Right forelimb (tissue), 1 donor: ENCODE results near the gene ING4.

ENCODE experiments used
- DNase-seq: peaks from one replicate; pipeline ENCODE4 v3.0.0-alpha.2; 2018

The ING4 gene

DNA sequence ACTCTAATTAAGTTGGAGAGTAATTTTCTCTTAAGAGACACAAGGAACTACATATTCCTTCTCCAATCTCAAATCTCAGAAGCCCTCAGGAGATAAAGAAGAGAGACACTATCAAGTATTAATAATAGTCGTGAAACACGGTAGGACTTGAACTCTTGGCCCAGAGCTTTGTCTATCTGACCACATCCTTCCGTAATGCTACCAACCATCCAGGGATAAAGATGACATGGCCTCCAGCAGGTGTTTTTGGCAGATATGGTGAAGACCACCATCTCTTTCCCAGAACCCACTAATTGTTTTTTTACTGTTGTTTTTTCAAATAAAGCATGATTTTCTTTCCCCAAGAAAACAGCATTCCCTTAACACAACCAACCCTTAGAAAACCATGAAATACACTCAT is 22.9 kb upstream of the ING4 start:
- DNase-seq = no peak

DNA sequence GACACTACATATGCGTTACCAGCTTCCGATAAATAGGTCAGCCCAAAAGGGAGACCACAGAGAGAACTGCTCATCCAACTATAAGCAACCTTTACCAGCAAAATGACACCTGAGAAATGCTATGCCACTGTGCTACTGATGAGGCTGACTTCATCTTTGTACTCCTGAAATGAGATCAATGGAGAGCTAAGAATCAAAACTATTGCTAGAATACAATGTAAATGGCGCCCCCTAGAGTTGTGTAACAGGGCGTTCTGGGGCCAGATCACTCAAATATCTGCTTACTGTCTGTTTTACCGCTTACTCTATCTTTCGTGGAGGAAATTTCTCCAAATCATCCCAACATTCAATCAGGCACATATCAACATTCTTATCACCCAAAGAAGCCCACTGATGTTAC is 21.7 kb upstream of the ING4 start:
- DNase-seq = no peak

DNA sequence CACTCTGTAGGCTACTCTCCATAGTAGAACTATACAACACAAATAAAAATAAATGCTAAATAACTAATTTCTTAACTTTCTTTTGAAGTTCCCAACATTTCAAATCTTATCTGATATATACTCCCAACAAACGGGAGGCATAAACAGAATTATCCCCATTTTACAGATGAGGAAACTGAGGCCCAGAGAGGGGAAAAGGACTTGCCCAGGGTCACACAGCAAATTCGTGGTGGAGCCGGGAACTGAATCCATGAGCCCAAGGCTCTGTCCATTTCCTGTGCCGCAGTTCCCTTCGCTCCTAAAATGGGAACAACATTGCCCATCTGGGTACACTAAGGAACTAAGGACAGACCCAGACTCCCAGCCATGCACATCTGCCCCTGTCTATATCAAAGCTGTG is 14.0 kb upstream of the ING4 start:
- DNase-seq = no peak

DNA sequence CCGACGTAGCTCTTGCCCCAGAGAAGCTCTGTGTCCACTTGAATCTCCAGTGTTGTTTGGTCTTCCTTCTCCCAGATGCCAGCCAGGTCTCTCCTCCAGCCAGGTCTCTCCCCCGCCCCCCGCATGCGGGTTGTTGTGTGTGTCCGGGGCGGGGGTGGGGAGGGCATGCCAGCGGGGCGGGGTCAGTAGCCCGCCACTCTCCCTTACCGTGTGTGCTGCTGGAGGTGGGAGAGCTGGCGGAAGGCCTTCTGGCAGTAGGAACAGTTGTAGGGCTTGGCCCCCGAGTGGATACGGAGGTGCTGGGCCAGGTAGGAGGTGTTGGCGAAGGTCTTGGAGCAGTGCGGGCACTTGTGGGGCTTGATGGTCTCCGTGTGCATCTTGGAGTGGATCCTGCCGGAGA is 9.2 kb upstream of the ING4 start:
- no peak for DNase-seq

DNA sequence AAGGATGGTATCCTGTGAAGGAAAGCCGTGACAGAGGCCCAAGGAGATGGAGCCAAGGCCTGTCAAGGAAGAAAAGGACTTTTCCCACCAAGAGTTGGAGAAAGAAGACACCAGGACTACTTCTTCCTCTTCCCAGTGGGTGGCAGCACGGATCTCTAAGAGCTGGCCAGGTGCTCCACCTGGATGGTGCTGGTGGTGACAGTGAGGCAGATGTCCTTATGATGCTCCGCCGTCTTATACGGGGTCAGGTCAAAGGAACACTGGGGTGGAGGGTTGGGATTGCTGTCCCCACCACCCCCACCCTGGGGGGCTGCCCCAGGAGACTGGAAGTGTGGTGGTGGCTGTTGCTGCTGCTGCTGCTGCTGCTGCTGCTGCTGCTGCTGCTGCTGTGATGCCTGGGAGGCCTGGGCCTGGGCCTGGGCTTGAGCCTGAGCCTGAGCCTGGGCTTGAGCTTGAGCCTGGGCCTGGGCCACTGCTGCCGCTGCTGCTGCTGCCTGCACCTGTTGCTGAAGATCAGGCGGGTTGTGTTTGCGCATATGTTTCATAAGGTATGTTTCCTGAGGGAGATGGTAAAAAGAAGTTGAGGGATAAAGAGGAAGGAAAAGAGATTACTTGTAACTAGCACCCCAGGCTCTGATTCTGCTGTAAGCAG is 4.8 kb upstream of the ING4 start:
- DNase-seq = no peak

DNA sequence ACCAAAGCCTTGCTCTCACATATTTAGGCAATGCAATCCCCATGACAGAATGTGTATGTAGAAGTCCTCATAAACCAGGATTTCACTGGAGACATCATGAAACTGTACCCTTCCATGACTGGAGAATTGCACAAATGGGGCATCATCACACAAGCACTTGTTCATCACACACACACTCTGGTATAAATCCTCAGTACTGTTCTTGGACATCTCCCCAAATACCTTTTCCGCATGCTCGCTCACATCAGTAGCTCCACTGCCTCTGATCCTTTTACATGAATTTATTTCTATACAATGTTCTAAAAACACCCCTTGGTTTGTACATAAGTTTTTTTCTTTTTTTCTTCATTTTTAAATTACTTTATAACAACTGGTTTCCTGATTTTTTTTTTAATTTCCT is 3.3 kb upstream of the ING4 start:
- no peak for DNase-seq

DNA sequence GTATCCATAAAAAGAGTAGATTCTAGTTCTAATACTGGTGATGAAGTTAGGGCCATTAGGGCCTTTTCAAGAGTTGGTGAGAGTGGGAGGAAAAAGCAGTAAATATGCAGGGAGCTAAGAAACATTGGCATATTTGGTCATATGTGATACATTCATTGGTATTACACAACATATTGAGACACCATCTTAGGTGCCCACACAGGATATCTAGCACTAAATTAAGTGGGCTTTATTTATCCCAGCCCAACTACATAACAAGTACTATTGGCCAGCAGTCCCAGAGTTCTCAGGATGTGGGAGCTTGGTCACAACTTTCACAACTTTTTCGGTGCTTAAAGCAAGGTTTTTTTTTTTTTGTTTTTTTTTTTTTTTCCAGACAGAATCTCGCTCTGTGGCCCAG is 2.0 kb upstream of the ING4 start:
- no peak for DNase-seq

DNA sequence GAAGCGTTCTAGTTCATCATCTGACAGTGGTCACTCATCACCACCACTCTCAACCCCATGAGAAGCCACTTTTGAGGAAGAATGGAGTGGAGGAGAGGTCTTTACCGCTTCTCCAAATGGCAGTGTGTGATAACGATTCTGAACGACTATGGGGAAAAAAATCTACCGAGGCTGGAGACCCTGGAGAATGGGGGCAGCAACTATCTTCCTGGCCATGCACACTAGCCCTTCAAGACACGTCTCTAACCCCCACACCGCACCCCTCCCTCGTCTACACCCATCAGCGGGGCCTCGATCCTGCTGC is 365 bp downstream of the ING4 start:
- no peak for DNase-seq

DNA sequence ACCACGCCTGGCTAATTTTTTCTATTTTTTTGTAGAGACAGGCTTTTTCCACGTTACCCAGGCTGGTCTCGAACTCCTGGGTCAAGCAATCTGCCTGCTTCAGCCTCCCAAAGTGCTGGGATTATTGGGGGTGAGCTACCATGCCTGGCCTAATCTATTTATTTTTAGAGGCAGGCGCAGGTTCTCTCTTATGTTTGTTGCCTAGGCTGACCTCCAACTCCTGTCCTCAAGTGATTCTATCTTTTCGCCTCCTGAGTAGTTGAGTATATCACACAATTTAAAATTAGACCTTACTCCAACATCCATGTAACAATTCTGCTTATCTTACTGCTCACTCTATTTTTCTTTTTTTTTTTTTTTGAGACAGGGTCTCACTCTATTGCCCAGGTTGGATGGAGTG is 8.9 kb downstream of the ING4 start:
- no peak for DNase-seq

DNA sequence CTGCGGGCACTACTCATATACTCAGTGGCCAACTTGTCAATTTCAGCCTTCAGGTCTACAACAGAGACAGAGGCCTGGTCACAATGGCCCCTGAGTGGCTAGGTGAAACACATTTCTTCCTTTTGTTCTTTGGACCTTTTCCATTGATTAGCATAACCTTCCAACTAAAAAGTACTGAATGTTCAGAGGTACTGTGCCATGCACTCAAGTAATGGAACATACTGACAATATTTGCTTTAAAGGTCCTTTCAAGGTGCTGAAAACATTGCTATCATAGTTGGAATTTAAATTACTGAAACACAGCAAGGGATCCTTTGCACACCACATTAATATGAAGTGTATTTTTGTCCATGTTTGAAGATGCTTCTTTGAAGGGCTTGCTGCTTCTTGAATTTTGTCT is 9.6 kb downstream of the ING4 start:
- no peak for DNase-seq

DNA sequence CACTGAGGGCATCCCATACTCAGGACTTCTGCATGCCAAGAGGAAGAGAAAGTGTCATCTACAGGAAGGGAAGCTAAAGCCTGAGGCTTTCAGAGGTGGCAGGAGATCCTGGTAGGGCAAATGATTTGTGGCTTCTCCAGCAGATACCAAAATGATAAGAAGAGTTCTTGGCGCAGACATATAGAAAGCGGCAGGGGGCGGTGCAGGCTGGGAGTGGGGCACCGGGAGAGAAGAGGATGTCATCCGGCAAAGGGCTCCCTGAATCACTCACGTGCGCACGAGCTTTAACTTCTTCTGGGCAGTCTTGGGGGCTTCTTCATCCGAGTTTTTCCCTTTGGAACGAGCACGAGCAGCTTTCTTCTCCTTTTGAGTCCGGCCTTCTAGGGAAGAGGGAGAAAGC is 10.5 kb downstream of the ING4 start:
- no peak for DNase-seq

DNA sequence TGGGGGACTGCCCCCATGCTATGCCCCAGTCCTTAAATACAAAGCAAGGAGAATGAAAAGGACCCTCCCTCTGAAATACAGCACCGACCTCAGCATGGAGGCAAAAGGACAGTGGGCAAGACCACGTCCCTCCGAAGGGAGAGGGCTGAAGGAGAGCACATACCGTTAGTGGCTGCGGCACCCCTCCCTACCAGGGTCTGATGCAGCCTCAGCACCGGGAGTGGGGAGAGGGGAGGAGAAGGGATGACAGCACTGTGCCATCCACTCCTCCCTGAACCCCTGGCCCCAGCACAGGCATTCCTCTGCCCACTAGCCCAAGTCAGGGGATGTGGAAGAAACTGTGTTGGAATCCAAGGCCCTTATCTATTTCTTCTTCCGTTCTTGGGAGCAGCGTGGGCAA is 12.1 kb downstream of the ING4 start:
- no peak for DNase-seq

DNA sequence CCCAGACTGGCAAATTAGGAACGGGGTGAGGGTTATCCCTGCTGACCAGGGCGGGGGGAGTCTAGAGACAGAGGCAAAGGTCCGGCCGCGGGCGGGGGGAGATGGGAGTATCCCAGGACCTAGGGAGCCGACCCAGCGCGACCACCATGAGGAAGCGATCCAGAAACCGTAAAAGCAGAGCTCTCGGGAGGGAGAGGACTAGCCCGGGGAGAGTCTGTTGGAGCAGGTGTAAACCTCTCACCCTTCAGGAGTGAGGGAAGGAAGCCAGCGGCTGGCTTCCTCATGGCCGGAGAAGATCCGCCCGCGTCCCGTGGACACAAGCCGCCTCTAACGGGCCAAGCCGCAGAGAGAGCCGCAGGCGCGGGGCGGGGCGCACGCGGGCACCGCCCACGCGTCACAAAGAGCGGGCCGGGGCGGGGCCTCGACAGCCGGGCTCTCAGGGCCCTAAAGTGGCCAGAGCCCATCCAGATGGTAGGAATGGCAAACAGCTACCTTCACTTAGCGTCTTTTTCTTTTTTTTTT is 15.8 kb downstream of the ING4 start, which contains the start of gene ACRBP:
Gene ACRBP, minus strand, starts transcription at position 350 of the 522 bp plus-strand sequence. Its CDS starts 66 bp downstream, at position 284.
- DNase-seq = peak; percentile 71

DNA sequence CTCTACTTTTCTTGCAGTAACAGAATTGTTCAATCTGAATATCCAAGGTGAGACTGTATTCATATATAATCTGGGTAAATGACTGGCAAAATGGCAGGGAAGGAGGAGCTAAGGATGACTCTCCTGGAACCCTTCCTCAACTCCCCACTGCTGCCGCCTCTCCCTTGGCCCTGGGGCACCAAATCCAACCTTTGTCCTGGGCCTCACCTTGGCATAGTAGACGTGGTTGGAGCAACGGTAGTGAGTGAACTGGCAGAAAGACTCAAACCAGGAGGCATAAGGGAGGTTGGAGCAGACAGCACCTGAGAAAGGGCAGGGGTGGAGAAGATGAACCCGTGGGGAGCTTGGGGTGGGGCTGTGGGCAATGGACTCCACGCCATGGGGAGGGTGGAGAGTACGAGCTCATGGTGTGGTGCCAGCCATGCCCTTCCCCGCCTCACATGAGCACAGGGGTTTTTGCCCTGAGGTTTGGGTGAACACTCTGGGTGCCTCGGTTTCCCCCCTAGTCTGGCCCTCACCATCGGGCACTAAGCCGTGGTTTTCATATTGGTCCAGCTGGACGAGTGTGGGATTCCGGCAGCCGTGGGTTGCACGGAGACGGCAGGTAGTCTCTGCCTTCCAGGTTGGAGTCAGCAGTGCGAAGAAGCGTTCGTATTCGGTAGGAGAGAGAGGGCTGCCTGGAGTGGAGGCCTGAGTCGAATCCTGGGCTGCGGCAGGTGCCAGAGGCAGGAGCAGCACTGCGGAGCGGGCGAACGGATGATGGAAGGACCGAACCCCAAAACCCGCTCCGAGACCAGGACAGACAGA is 16.4 kb downstream of the ING4 start:
- DNase-seq = no peak

DNA sequence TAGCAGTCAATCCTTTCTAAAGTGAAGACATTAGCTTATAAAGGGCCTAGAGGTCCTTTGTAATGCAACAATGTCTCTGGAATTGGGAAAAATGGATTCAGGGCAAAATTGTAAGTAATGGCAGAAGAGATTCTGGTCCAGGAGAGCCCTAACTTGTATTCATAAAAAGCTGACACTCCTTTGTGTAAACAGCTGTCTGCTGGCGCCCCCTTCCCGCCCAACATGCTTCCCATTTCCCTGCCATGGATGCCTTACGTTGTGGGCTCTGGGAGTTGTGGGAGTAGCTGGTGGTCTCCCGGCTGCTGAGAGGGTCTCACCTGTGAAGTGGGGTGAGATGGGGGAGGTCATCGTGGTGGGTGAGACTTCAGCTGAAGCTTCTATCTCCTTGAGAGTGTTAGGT is 18.0 kb downstream of the ING4 start:
- peak; percentile 66 for DNase-seq

DNA sequence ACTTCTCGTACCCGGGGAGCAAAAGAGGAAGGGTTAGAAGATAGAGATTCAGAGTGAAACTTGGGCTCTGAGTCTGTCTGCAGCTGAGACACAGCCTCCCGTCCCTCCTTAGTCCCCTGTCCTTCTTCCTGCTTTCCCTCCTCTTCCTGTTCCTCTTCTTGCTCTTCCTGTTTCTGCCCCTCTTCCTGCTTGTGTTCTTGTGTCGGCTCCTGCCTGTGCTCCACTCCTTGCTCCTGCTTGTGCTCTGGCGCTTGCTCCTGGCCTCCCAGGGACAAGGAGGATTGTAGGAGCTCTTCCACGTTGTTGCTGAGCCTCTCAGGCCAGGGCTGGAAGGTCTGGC is 18.7 kb downstream of the ING4 start:
- DNase-seq = no peak

DNA sequence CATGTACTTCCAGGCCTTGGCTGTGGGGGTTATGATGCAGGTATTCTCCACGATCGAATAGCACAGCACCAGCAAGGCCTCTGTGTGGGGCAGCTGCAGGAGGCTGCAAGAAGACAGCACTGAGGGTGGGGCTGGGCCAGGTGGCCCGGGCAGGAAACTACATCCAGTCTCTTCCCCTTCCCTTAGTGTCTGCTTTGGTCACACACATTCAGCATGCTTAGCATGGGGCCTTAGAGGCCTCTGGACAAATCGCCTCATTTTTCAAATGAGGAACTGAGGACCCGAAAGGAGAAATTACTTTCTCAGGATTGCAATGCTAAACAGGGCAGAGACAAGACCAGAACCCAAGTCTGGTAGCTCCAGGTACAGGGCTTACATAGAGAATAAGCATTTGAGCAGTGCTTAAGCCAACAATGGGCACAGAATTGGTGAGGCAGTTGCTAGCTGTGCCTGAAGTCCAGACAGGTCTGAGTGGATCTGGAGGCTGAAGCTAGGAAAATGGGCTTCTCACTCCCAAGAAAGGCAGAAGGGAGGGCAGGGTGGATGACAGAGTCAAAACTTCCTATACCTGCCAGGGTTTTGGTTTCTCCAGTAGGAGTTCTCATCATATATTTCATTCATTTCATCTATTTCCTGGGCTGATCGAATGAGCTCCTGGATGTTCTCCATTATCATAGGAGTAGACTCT is 19.2 kb downstream of the ING4 start:
- DNase-seq = no peak

DNA sequence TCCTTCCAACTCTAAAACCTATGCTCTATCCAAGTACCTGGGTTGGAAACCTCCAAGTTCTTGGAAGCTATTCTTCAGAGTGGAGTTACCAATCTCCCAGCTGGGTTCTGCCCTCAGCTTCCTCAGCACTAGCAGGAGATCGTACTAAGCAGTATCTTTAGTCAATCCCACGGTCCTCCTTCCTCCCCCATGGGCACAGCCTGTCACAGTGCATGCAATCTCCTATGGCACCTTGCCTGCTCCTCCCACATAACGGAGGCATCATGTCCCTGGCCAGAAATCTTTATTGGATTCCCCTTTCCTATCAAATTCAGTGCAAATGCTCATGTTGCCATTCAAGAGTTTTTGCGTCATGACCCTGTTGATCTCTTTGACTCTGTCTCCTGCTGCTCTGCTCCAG is 21.8 kb downstream of the ING4 start:
- DNase-seq = no peak

DNA sequence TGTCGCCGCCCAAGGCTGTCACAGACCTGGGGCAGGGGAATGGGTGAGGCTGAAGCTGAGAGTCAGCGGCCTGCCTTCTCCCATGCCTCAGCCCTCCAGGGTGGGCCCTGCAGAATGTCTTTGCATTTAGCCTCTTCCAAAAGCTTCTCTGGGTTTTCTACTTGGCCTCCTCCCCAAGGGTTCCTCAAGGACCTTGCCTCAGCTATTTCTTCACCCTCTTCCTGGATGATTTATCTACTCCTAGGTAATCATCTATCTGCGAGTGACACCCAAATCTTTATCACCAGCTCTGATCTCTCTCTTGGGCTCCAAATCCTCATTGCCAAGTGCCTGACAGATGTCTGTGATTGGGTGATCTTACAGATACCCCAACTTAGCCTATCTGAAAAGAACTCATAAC is 22.4 kb downstream of the ING4 start:
- DNase-seq = no peak

DNA sequence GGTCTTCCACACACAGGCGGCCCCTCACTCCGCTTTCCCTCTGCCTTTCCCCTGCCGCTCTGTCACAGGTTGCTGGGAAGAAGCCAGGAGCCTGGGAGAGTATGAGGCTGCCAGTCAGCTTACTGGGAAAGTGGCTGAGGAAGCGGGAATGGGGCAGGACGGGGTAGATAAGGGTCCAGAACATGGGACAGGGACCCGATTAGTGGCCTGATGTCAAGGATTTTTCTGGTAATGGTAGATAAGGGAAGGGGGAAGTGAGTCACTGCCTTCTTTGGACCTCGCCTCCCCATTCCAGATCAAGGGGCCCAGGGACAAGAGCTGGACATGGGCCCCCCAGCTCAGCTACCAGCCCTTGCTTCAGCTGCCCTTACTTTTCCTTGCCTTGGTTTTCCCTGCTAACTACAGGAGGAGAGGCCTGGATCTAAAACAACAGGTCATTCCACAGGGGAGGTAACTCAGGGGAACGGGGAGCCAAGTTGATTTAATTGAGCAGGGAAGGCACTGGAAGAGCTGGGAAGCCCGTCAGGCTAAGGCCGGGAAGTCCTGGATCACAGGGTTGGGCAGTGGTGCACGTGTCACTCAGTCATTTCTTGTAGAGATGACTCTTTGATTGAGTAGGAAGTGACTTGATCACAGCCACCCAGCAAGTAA is 23.6 kb downstream of the ING4 start:
- DNase-seq = no peak

DNA sequence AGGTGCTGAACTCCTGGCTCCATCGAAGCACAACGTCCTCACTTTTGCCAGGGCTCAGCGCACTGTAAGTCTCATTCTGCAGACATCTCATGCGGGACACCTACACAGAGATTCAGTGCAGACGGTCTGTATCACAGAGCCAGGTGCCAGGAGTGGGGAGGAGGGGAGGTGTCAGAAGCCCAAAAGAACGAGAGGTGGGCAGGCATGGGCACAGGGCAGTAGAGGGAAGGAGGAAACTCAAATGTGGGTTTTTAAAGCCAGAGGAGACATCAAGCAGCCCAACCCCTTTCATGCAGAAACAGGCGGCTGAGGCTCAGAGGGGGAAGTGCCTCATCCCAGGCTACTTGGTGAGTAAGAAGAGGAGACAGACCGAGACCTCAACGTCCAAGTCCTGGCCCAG is 24.6 kb downstream of the ING4 start:
- no peak for DNase-seq

DNA sequence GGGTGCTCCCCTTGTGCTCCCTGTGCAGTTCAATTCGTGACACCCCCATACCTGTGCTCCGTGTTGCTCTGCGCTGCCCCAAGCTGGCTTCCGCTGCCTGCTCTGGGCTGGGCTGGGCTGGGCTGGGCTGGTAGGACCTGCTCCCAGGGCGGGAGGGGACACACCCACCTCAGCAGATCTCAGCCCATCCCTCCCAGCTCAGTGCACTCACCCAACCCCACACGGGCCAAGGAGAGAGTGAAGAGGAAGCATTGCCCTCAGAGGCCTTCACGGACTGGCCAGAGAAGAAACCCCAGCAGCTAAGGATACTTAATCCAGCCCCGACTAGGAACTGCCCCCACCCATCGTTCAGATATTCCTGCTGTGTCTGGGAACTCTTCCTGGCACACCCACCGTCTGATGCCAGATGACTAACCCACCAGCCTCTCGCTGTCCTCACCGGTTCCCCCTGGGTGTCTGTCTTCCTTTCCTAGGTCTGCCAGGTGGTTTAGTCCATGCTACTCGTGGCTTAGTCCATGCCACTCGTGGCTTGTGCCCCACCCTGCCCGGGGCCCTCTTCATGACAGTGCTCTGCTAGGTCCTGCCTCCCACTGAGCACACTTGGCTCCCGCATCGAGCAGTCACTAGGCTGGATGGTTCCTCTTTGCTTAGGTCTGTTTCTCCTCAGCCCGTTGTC is 26.9 kb downstream of the ING4 start, which contains the start of gene LPAR5:
Gene LPAR5, minus strand, starts transcription at position 104 of the 676 bp plus-strand sequence. CDS start 14,711 bp downstream, outside the sequence.
- DNase-seq = no peak

DNA sequence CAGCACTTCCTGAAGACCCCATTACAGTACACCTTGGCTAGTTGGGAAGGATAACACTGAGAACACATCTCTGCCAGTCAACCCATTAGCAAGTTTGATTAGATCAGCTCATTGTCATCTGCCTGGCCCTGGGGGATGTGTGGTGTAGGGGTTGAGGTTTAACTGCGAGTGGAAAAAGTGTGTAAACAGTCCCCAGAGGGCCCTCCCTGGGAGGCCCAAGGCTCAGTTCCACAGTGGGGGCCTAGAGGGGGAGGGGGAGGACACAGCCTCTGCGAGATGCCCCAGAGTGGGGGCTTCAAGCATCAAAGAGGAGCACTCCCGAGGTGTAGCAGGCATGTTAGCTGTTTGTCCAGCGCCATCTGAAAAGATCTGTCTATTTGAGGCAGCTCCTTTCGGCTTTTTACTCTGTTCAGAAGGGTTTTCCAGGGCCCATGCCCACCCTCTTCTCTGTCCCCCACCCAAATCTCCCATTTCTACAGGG is 27.5 kb downstream of the ING4 start:
- no peak for DNase-seq
